Measurements from ENCODE around the gene MYO5C.

GRCh38 chr15:52292780-52293392, 2.7 kb downstream of the MYO5C start:
- TF ChIP-seq, protein P1, sequence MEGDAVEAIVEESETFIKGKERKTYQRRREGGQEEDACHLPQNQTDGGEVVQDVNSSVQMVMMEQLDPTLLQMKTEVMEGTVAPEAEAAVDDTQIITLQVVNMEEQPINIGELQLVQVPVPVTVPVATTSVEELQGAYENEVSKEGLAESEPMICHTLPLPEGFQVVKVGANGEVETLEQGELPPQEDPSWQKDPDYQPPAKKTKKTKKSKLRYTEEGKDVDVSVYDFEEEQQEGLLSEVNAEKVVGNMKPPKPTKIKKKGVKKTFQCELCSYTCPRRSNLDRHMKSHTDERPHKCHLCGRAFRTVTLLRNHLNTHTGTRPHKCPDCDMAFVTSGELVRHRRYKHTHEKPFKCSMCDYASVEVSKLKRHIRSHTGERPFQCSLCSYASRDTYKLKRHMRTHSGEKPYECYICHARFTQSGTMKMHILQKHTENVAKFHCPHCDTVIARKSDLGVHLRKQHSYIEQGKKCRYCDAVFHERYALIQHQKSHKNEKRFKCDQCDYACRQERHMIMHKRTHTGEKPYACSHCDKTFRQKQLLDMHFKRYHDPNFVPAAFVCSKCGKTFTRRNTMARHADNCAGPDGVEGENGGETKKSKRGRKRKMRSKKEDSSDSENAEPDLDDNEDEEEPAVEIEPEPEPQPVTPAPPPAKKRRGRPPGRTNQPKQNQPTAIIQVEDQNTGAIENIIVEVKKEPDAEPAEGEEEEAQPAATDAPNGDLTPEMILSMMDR (conservative IDR thresholded peaks at IDR 0.05; ENCODE audit: low read depth, low read length): no peak
- no peak for TF ChIP-seq EZH2 (IDR thresholded peaks at IDR 0.05; ENCODE audit: borderline replicate concordance, low read depth, low read length, poor library complexity, severe bottlenecking)

Data from A673 (cell line).